Ovary (tissue), 3 donors: ENCODE data around the gene DIP2C.

Experiments
- EP300 ChIP-seq: sonication (generic); formaldehyde crosslinking; IDR thresholded peaks from one replicate; pipeline ENCODE4 v1.6.1; 2017; ENCODE audit warnings: antibody characterized with exemption
- POLR2A ChIP-seq: fragments of 450-650 bp; IDR thresholded peaks from one replicate; pipeline ENCODE4 v1.6.1; 2017; ENCODE audit warnings: antibody characterized with exemption, mild to moderate bottlenecking, moderate library complexity
- TF ChIP-seq, protein P1 (sequence below), 3 donors: fragments of 450-650 bp in 2 of 3; fragments of 200-600 bp in 1 of 3; IDR thresholded peaks; one replicate each; pipeline versions ENCODE4 v1.5.1 to v1.8.0; 2016 to 2022; ENCODE audit warnings: antibody characterized with exemption in 3 of 3, mild to moderate bottlenecking in 1 of 3
- donor health status: DM: no; HTN: no; CAD: no.

DNA sequence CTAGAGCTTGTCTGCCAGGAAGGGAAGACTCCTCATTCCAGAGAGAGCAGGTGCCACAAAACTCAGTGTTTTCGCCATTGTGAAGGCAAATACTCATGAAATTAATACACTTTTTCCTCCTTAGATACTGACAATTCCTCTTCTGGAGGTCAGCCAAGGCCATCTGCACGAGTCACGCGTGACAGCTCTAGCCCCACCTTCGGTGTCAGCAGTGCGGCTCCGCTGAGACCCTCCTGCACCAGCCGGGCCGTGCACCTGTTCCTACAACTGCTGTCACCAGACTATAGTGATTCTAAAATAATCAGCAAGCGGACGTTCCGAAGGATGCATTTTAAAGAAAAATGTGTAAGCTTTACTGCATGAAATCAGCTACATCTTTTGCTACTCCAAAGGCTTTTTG is 127.7 kb downstream of the DIP2C start:
- TF ChIP-seq, protein P1, sequence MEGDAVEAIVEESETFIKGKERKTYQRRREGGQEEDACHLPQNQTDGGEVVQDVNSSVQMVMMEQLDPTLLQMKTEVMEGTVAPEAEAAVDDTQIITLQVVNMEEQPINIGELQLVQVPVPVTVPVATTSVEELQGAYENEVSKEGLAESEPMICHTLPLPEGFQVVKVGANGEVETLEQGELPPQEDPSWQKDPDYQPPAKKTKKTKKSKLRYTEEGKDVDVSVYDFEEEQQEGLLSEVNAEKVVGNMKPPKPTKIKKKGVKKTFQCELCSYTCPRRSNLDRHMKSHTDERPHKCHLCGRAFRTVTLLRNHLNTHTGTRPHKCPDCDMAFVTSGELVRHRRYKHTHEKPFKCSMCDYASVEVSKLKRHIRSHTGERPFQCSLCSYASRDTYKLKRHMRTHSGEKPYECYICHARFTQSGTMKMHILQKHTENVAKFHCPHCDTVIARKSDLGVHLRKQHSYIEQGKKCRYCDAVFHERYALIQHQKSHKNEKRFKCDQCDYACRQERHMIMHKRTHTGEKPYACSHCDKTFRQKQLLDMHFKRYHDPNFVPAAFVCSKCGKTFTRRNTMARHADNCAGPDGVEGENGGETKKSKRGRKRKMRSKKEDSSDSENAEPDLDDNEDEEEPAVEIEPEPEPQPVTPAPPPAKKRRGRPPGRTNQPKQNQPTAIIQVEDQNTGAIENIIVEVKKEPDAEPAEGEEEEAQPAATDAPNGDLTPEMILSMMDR (IDR thresholded peaks at IDR 0.05), result no peak
- TF ChIP-seq EP300 (no peak), POLR2A (no peak)
